MCF 10A (cell line): ENCODE measurements around the gene SRRM1. TPM values are rescaled to one million over a fixed set of nuclear protein-coding genes. Genes with fewer than 3 reads are reported as not detected.
"Not testable (repeated sequence)": the region's sequence is repeated elsewhere in the genome, so short reads cannot be mapped to it uniquely, and the experiment has no call there.

ENCODE experiments used
- BruUV-seq: library from RNA; stranded (reverse); fragments of 400-500 nt; replicated peaks from 2 replicates; lab custom pipeline; 2021; lab: Mats Ljungman, UMichigan
- CTCF ChIA-PET: fragments of 300-600 bp; sonication (Branson Sonifier 250); formaldehyde crosslinking; extraction: SDS; loops from one replicate; lab custom pipeline; 2021; ENCODE audit warnings: antibody characterized with exemption, inconsistent platforms; lab: Yijun Ruan, JAX
- POLR2A ChIA-PET: fragments of 300-600, 350-650 bp; sonication (Branson Sonifier 250); formaldehyde crosslinking; extraction: SDS; loops from one replicate; lab custom pipeline; 2020; ENCODE audit warnings: antibody characterized with exemption, inconsistent platforms; lab: Yijun Ruan, JAX
- DNase-seq: peaks from one replicate; pipeline ENCODE4 v3.0.0-alpha.2; 2018; ENCODE audit not compliant: unreplicated experiment
- H3K27ac Mint-ChIP-seq: one replicate; pipeline ENCODE4 v1.8.0; 2022; ENCODE audit warnings: mild to moderate bottlenecking, low read depth, mixed read lengths; ENCODE audit not compliant: unreplicated experiment
- H3K27me3 Mint-ChIP-seq: one replicate; pipeline ENCODE4 v1.8.0; 2022; ENCODE audit warnings: mixed read lengths; ENCODE audit not compliant: insufficient read depth, unreplicated experiment
- H3K36me3 Mint-ChIP-seq: one replicate; pipeline ENCODE4 v1.8.0; 2022; ENCODE audit warnings: mild to moderate bottlenecking, moderate library complexity, mixed read lengths; ENCODE audit not compliant: insufficient read depth, unreplicated experiment
- H3K4me1 Mint-ChIP-seq: one replicate; pipeline ENCODE4 v1.8.0; 2022; ENCODE audit warnings: mixed read lengths; ENCODE audit not compliant: insufficient read depth, unreplicated experiment
- H3K4me3 Mint-ChIP-seq: one replicate; pipeline ENCODE4 v1.8.0; 2022; ENCODE audit warnings: mild to moderate bottlenecking, moderate library complexity, mixed read lengths; ENCODE audit not compliant: unreplicated experiment
- H3K9me3 Mint-ChIP-seq: one replicate; pipeline ENCODE4 v1.8.0; 2022; ENCODE audit warnings: mixed read lengths; ENCODE audit not compliant: unreplicated experiment
- intact Hi-C: fragments of 100-400 bp; cut with micrococcal nuclease; formaldehyde crosslinking; loops from 2 replicates; pipeline ENCODE4 v1.14.1; 2022
- total RNA-seq: library from RNA; stranded (reverse); gene quantifications from 2 replicates; pipeline ENCODE4 v1.2.3, GENCODE V29; 2022
- TF ChIP-seq, protein P1 (sequence below): fragments of 200-600 bp; IDR thresholded peaks from one replicate; pipeline ENCODE4 v1.8.0; 2022; ENCODE audit warnings: antibody characterized with exemption, mild to moderate bottlenecking; ENCODE audit not compliant: unreplicated experiment

Gene SRRM1
- total RNA-seq, 1 experiment from 2014 or later = 154 TPM

DNA sequence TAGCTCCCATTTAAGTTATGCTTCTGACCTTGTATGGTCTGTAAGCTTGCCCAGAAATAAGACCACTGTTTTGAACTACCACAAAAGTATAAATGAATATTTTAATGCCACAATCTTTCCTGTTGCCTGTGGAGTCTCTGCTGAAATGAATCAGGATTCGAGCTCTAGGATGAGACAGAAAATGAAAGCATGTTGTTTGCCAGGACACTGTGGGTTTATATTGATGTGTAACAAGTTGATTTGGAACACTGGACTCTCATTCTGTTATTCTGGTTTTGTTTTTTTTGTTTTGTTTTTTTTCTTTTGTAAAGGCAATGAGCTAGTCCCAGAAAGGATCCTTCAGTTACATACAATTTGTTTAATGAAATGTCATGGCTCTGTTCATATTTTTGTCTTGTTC lies 29.6 kb downstream of the SRRM1 start:
- Mint-ChIP-seq H3K36me3 (peaks cover 94% of the 10 kb centered on the region), H3K27ac (peak overlapping the region; percentile 70)
- not testable (repeated sequence) for H3K4me1 Mint-ChIP-seq, DNase-seq, H3K4me3 Mint-ChIP-seq, H3K9me3 Mint-ChIP-seq, H3K27me3 Mint-ChIP-seq
- POLR2A ChIA-PET = interaction anchor here (0.7 to 1.3 kb wide), 5 partner anchors 9 to 129 kb away, joined by 3 to 4 read pairs (median 3); partner anchors contain the start of gene SRRM1
- intact Hi-C loops = loop anchor here (1.0 kb wide), 1 partner anchor 22 kb away; no protein-coding TSS in a partner anchor
- BruUV-seq = TSS peak; percentile 70
- CTCF ChIA-PET = interaction anchor here (0.6 to 2.0 kb wide), 2 partner anchors 15 to 163 kb away, joined by 3 to 12 read pairs; no protein-coding TSS in a partner anchor

DNA sequence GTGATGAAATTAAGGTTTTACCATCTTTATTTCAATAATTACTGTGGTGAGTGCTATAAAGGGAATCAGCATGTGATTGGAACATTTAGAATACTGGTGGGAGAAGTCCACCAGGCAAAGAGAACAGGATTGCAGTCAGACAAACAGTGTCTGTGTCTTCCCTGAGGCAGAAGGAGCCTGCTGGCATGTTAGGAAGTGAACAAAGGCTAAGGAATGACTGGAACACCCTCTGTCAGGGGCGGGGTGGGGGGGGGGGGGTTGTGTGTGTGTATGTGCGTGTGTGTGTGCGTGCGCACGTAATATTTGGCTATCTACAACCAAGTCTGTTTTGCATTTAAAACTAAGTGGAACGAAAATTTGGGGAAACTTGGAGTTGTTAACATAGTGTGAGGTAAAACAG lies 30.2 kb downstream of the SRRM1 start:
- no peaks in the 10 kb centered on the region for H3K9me3 Mint-ChIP-seq
- intact Hi-C loops = no loop called here
- H3K27me3 Mint-ChIP-seq = no peaks in the 10 kb centered on the region
- ChIA-PET POLR2A (interaction anchor here (0.7 to 1.3 kb wide), 3 partner anchors 10 to 31 kb away, joined by 3 to 5 read pairs (median 3); partner anchors contain the start of gene SRRM1), CTCF (interaction anchor here (0.6 to 2.0 kb wide), 3 partner anchors 16 to 162 kb away, joined by 3 to 12 read pairs (median 3); no protein-coding TSS in a partner anchor)
- H3K4me3 Mint-ChIP-seq = no peak overlapping the region
- H3K36me3 Mint-ChIP-seq = peaks cover 87% of the 10 kb centered on the region
- H3K27ac Mint-ChIP-seq = peak overlapping the region; percentile 70
- BruUV-seq = no TSS peak
- peaks cover 9% of the 10 kb centered on the region for H3K4me1 Mint-ChIP-seq
- DNase-seq = no peak
- TF ChIP-seq, protein P1, sequence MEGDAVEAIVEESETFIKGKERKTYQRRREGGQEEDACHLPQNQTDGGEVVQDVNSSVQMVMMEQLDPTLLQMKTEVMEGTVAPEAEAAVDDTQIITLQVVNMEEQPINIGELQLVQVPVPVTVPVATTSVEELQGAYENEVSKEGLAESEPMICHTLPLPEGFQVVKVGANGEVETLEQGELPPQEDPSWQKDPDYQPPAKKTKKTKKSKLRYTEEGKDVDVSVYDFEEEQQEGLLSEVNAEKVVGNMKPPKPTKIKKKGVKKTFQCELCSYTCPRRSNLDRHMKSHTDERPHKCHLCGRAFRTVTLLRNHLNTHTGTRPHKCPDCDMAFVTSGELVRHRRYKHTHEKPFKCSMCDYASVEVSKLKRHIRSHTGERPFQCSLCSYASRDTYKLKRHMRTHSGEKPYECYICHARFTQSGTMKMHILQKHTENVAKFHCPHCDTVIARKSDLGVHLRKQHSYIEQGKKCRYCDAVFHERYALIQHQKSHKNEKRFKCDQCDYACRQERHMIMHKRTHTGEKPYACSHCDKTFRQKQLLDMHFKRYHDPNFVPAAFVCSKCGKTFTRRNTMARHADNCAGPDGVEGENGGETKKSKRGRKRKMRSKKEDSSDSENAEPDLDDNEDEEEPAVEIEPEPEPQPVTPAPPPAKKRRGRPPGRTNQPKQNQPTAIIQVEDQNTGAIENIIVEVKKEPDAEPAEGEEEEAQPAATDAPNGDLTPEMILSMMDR = no peak

DNA sequence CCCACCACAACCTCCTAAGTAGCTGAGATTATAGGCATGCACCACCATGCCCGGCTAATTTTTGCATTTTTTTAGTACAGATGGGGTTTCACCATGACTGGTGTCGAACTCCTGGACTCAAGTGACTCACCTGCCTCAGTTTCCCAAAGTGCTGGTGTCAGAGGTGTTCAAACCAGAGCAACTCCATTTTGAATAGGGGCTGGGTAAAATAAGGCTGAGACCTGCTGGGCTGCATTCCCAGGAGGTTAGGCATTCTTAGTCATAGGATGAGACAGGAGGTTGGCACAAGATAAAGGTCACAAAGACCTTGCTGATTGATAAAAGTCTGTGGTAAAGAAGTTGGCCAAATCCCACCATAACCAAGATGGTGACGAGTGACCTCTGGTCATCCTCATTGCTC lies 35.3 kb downstream of the SRRM1 start:
- H3K27me3 Mint-ChIP-seq, DNase-seq, H3K27ac Mint-ChIP-seq, BruUV-seq, H3K9me3 Mint-ChIP-seq, intact Hi-C loops, H3K4me1 Mint-ChIP-seq, H3K4me3 Mint-ChIP-seq: not testable (repeated sequence)
- ChIA-PET CTCF (interaction anchor here (1.0 kb wide), 1 partner anchor 20 kb away, joined by 5 read pairs; no protein-coding TSS in a partner anchor), POLR2A (interaction anchor here (0.9 kb wide), 1 partner anchor 157 kb away, joined by 4 read pairs; no protein-coding TSS in a partner anchor)
- H3K36me3 Mint-ChIP-seq = peaks cover 37% of the 10 kb centered on the region

DNA sequence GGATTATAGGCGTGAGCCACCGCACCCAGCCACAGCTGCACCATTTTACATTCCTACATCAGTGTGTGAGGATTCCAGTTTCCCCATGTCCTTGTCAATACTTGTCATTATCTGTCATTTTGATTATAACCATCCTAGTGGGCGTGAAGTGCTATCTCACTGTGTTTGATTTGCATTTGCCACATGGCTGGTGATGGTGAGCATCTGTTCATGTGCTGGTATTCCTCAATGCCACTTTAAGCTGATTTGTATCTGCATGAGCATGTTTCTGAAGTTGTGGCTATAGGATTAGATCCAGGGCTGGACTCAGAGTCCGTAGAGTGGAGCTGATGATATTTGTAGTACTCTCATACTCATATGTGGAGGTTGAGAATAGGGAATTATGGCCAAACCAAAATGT lies 36.6 kb downstream of the SRRM1 start:
- TF ChIP-seq, protein P1 = no peak
- ChIA-PET POLR2A (interaction anchor here (1.2 kb wide), 1 partner anchor 36 kb away, joined by 4 read pairs; no protein-coding TSS in a partner anchor), CTCF (interaction anchor here (0.6 to 1.0 kb wide), 3 partner anchors 11 to 560 kb away, joined by 3 to 5 read pairs (median 3); no protein-coding TSS in a partner anchor)
- Mint-ChIP-seq H3K36me3 (peaks cover 24% of the 10 kb centered on the region), H3K27ac (no peak overlapping the region), H3K27me3 (no peaks in the 10 kb centered on the region), H3K4me3 (no peak overlapping the region), H3K4me1 (peaks cover 13% of the 10 kb centered on the region), H3K9me3 (no peaks in the 10 kb centered on the region)
- no TSS peak for BruUV-seq
- no peak for DNase-seq
- intact Hi-C loops = no loop called here

DNA sequence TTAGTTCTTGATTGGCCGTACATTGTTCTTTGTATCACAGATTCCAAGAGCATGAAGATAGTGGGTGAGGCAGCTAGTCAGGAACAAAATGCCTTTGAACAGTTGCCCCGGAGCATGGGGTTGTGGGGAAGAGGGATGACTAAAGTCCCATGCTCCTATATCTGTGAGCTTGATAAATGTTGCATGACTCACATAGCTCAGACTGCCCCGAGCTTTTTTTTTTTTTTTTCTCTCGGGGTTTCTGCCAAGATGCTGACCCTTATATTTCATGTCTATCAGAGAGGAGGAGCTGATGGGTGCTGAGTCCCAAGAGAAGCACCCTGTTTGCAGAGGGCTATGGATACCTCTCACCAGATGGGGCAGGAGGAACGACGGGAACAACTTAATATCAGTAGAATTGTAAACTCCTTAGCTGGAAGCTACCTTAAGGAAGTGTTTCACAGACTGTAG lies 40.6 kb downstream of the SRRM1 start:
- Mint-ChIP-seq H3K27me3 (no peaks in the 10 kb centered on the region), H3K36me3 (no peaks in the 10 kb centered on the region), H3K4me1 (peaks cover 19% of the 10 kb centered on the region), H3K27ac (peak overlapping the region; percentile 96), H3K9me3 (no peaks in the 10 kb centered on the region), H3K4me3 (peak overlapping the region; percentile 60)
- CTCF ChIA-PET = interaction anchor here (0.6 to 3.5 kb wide), 13 partner anchors 9 to 485 kb away, joined by 3 to 30 read pairs (median 3); partner anchors contain the start of gene CLIC4
- POLR2A ChIA-PET = interaction anchor here (0.7 to 2.9 kb wide), 23 partner anchors 9 to 904 kb away, joined by 3 to 29 read pairs (median 4); partner anchors contain the start of genes CLIC4, SRRM1 and STPG1
- TF ChIP-seq, protein P1 = no peak
- DNase-seq = peak; percentile 95
- intact Hi-C loops = no loop called here
- no TSS peak for BruUV-seq
